Memory B cell (primary cell): ENCODE results near the gene SLC25A14.

Experiments used
- ATAC-seq: fragments of 150-1000 bp; cut with Tn5 transposase; 2 replicates; pipeline ENCODE4 v1.10.0; 2021; ENCODE audit warnings: low read depth, mild to moderate bottlenecking, moderate library complexity
- DNase-seq, 2 donors: peaks; one replicate each; pipeline ENCODE4 v3.0.0; 2022; ENCODE audit warnings: low spot score in 2 of 2
- H3K27ac Mint-ChIP-seq: one replicate; pipeline ENCODE4 v1.8.0; 2022; ENCODE audit warnings: mild to moderate bottlenecking, moderate library complexity, mixed read lengths
- H3K27me3 Mint-ChIP-seq: one replicate; pipeline ENCODE4 v1.8.0; 2022; ENCODE audit warnings: mixed read lengths
- H3K36me3 Mint-ChIP-seq: one replicate; pipeline ENCODE4 v1.8.0; 2022; ENCODE audit warnings: mild to moderate bottlenecking, mixed read lengths
- H3K4me1 Mint-ChIP-seq: one replicate; pipeline ENCODE4 v1.8.0; 2022; ENCODE audit warnings: mixed read lengths
- H3K4me3 Mint-ChIP-seq: one replicate; pipeline ENCODE4 v1.8.0; 2022; ENCODE audit warnings: mild to moderate bottlenecking, moderate library complexity, mixed read lengths
- H3K9me3 Mint-ChIP-seq: one replicate; pipeline ENCODE4 v1.8.0; 2022; ENCODE audit warnings: mixed read lengths

The SLC25A14 gene

DNA sequence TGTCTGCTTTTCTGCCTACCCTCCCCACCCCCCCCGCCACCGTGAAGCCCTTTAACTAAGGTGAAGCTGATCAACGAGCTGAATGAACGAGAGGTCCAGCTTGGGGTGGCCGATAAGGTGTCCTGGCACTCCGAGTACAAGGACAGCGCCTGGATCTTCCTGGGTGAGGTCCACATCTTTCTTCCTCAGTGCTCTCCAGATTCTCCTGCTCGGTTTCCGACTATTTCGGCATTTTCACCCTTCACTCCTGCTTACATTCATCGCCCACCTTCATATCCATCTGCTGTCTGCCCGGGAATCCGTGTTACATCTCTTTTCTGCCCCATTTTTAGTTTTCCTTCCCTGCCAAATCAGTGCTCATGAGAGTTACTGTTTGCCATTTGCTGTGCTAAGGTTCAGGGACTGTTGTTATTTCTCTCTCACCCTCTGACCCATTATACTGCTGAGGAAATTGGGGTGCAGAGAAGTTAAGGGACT lies 62.5 kb downstream of the SLC25A14 start:
- H3K4me1 Mint-ChIP-seq = peaks cover 9% of the 10 kb centered on the region
- H3K4me3 Mint-ChIP-seq = peak overlapping the region; percentile 91
- peaks cover 1% of the 10 kb centered on the region for H3K27me3 Mint-ChIP-seq
- H3K27ac Mint-ChIP-seq = peak overlapping the region; percentile 92
- H3K9me3 Mint-ChIP-seq = no peaks in the 10 kb centered on the region
- no peak for DNase-seq
- peaks cover 2% of the 10 kb centered on the region for H3K36me3 Mint-ChIP-seq
- ATAC-seq = peak; percentile 14

DNA sequence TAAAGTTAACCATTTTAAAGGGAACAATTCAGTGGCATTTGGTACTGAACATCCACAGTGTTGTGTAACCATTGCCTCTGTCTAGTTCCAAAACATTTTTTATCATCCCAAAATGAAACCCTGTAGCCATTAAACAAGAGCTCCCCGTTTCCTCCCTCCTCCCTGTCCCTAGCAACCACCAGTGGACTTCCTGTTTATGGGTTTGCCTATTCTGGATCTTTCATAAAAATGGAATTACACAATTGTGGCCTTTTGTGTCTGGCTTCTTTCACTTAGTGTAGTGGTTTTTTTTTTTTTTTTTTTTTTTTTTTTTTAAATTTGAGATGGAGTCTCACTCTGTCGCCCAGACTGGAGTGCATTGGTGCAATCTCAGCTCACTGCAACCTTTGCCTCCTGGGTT lies 73.7 kb downstream of the SLC25A14 start:
- Mint-ChIP-seq H3K27me3 (no peaks in the 10 kb centered on the region), H3K4me1 (no peaks in the 10 kb centered on the region), H3K36me3 (peaks cover 17% of the 10 kb centered on the region), H3K4me3 (no peak overlapping the region), H3K27ac (no peak overlapping the region), H3K9me3 (no peaks in the 10 kb centered on the region)
- DNase-seq = no peak
- ATAC-seq = no peak

DNA sequence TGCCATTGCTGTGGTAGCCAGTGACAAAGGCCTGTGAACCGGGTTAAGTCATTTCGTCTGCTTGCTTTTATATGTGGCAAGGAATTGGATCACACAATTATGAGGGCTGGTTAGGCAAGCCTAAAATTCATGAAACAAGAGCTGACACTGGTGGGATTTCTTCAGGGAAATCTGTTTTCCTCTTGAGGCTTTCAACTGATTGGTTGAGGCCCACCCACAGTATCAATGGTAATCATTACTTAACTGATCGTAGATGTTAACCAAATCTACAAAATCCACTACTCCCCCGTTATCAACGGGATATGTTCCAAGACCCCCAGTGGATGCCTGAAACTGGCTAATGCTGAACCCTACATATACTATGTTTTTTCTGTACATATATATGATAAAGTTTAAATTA lies 75.1 kb downstream of the SLC25A14 start:
- Mint-ChIP-seq H3K4me3 (no peak overlapping the region), H3K27me3 (no peaks in the 10 kb centered on the region), H3K9me3 (no peaks in the 10 kb centered on the region), H3K4me1 (no peaks in the 10 kb centered on the region), H3K36me3 (peaks cover 14% of the 10 kb centered on the region), H3K27ac (no peak overlapping the region)
- DNase-seq (no peak), ATAC-seq (no peak)

DNA sequence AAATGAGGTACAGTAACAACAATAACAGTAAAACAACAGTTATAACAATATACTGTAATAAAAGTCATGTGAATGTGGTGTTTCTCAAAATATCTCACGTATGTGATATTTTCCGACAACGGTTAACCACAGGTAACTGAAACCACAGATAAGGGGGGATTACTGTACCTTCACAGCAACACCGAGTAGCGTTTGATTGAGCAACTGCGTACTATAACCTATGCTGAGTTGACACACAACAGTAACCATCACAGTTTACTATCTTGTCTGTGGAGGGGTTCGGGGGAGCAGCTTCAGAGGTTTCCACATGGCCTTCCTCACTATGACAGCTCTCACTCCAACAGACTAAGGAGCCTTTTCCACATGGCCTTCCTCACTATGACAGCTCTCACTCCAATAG lies 75.5 kb downstream of the SLC25A14 start:
- H3K9me3 Mint-ChIP-seq = no peaks in the 10 kb centered on the region
- H3K27me3 Mint-ChIP-seq = no peaks in the 10 kb centered on the region
- ATAC-seq = no peak
- no peak for DNase-seq
- H3K4me3 Mint-ChIP-seq = no peak overlapping the region
- peaks cover 12% of the 10 kb centered on the region for H3K36me3 Mint-ChIP-seq
- H3K27ac Mint-ChIP-seq = no peak overlapping the region
- H3K4me1 Mint-ChIP-seq = no peaks in the 10 kb centered on the region

DNA sequence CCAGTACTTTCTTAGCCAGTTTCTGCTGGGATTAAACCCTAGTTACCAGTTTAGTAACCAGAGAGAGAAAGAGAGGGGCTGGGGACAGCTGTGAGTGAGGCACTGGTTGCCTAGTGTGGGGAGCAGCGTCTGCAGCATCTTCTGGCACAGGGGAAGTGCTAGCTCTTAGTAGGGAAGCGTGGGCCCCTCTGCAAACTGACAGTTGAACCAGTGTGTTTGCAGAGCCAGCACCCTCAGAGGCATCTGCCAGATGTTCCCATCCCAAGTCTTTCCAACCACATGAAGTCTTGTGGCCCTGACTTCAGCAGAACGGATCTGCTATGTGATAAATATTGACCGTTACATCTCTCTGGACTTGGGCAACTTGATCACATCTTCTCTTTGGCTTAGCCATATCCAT lies 77.1 kb downstream of the SLC25A14 start:
- H3K9me3 Mint-ChIP-seq = no peaks in the 10 kb centered on the region
- no peaks in the 10 kb centered on the region for H3K27me3 Mint-ChIP-seq
- ATAC-seq = no peak
- H3K36me3 Mint-ChIP-seq = peaks cover 12% of the 10 kb centered on the region
- no peak for DNase-seq
- H3K4me3 Mint-ChIP-seq = no peak overlapping the region
- H3K27ac Mint-ChIP-seq = no peak overlapping the region
- H3K4me1 Mint-ChIP-seq = no peaks in the 10 kb centered on the region

DNA sequence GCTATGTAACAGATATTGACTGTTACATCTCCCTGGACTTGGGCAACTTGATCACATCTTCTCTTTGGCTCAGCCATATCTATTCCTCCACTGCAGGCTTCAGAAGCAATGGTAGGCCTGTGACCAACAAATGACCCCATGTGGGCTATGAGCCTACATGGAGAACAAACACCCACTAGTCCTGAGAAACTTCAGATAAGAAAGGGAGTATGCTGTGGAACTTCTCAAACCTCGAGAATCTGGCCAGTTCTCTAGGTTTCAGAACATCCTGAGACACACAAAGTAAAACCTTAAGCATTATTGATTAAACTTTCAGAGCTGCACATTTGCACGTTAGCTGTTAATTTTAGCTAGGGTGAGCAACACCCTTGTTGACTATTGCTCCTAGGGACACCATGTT lies 78.3 kb downstream of the SLC25A14 start:
- Mint-ChIP-seq H3K27me3 (no peaks in the 10 kb centered on the region), H3K4me1 (no peaks in the 10 kb centered on the region), H3K27ac (no peak overlapping the region), H3K9me3 (no peaks in the 10 kb centered on the region), H3K4me3 (no peak overlapping the region), H3K36me3 (peaks cover 8% of the 10 kb centered on the region)
- DNase-seq = no peak
- no peak for ATAC-seq

DNA sequence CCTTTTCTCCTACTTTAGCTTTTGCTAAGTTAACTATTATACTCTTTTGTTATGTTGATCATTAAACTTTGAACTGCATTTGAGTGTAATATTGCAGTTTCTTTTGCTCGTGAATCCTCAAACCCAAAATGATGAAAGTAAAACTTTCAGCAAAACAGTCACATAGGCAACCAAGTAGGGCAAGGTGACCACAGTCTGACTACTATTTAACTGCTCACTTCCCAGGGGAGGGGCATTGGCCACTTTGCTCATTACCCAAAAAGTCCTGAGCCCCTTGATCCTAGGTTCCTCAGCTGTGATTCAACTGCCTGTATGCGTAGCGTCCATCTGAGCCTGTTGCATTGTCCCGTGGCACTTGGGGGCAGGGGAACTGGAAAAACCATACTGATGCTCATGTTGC lies 79.0 kb downstream of the SLC25A14 start:
- H3K36me3 Mint-ChIP-seq = peaks cover 8% of the 10 kb centered on the region
- ATAC-seq (no peak), DNase-seq (no peak)
- H3K4me3 Mint-ChIP-seq = no peak overlapping the region
- no peaks in the 10 kb centered on the region for H3K4me1 Mint-ChIP-seq
- no peaks in the 10 kb centered on the region for H3K9me3 Mint-ChIP-seq
- peaks cover 1% of the 10 kb centered on the region for H3K27me3 Mint-ChIP-seq
- no peak overlapping the region for H3K27ac Mint-ChIP-seq

DNA sequence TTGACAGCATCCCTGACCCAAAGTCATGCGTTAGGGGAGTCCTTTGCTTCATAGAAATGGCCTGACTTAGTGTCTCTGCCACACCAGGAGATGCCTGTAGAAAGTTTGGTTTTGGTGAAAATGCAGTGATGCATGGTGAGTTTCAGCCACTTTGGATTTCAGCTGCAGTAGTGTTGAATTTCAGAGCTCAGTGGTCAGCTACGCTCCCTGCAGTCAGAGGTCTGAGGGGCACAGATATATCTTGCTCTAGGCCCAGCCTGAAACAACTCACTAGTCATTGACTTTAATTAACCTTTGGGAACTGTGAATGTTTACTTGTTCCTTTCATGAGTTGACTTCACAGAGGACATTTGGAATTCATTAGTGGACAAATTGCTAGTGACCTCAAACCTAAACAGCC lies 79.5 kb downstream of the SLC25A14 start:
- Mint-ChIP-seq H3K9me3 (no peaks in the 10 kb centered on the region), H3K4me3 (no peak overlapping the region), H3K27ac (no peak overlapping the region), H3K36me3 (peaks cover 3% of the 10 kb centered on the region), H3K4me1 (no peaks in the 10 kb centered on the region), H3K27me3 (peaks cover 1% of the 10 kb centered on the region)
- ATAC-seq (no peak), DNase-seq (no peak)
